GM19452 (cell line): Measurements from ENCODE around the gene TMPRSS3.

Source experiments
- ATAC-seq: cut with Tn5 transposase; IDR thresholded peaks from one replicate; pipeline ENCODE4 v1.9.1; 2021; ENCODE audit not compliant: unreplicated experiment

Gene TMPRSS3

GRCh38 chr21:42429021-42429420, 33.2 kb upstream of the TMPRSS3 start:
- no peak for ATAC-seq

DNA sequence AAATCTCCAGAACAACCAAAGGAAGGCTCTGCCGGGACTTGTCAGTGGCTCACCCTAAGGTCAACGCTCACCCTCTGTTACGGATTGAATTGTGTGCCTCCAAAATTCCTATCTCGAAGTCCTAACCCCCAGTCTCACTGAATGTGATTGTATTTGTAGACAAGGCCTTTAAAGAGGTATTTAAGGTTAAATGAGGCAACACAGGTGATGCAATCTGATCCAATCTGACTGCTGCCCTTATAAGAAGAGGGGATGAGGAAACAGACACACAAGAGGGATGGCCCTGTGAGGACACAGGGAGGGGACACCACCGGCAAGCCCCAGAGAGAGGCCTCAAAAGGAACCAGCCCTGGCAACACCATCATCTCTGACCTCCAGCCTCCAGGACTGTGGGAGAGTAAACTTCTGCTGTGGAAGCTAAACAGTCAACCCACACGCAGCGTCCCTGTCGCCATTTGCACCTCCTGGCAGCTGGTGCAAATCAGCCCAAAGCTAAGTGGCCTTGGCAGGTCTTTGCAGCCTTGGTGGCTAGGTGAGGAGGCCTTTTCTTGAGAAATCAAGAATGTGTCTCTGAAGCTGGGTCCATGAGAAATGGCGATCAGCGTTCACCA, 32.1 kb upstream of the TMPRSS3 start:
- ATAC-seq = no peak

DNA sequence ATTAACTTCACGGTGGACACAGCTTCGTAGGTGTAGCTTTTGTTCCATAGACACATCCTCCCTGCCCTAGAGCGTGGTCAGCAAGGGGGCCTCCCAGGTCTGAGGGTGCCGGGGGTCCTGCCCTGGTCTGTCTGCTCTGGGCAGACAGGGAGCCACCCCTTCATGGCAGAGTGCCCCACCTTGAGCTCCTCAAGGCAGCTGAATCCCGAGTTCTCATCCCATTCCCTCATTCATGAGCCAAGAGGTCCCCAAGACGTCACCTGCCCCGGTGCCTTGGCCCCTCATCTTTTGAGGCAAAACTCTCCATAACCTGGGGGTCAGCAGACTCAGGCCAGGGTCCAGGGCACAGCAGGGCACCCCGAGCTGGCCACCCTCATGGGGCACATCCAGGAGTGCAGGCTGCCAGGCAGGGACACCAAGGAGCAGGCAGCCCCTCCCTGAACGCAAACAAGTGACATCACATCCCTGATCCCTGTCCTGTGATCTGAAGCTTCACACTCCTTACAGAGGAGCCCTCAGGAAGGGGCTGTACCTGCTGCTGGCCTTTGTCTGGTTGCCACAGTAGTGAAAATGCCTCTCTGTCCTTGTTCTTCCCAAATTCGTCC, 31.1 kb upstream of the TMPRSS3 start:
- no peak for ATAC-seq

DNA sequence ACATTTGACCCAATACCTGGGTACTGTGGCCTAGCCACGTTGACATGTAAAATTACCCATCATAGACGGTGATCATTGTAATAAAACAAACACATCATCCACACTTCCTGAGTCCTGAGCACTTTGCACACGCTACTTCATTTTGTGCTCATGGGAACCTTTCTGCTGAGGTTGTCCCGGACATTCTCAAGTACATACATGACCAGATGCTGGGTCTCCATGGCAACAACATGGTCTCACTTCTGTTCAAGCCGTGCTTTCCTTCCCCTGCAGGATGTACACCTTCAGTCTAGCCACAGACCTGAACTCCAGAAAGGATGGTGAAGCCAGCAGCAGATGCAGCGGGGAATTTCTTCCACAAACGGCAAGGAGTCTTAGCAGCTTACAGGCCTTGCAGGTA, 30.6 kb upstream of the TMPRSS3 start:
- no peak for ATAC-seq

DNA sequence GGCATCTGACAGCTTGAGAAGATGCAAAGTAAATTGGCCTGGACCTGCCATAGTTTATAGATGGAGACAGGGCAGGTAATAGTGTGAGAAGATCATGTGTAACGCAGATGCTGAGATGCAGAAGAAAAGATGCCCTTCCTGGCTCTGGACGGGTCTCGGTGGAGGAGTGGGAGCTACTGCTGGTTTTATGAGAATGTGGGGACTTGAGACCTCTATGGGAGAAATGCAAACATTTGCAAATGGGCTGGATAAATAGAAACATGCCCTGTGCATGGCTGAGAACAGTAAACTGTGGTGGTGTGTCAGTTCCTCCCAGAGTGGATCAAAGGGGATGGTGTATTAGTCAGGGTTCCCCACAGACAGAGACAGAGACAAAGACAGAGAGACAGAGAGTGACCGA, 29.7 kb upstream of the TMPRSS3 start:
- ATAC-seq = no peak

- no peak for ATAC-seq
Measured at GRCh38 chr21:42424914-42425541, 29.2 kb upstream of the TMPRSS3 start.

- no peak for ATAC-seq
Measured at GRCh38 chr21:42423685-42424084, 27.8 kb upstream of the TMPRSS3 start.

- ATAC-seq = no peak
Measured at GRCh38 chr21:42423197-42423675, 27.4 kb upstream of the TMPRSS3 start.

- ATAC-seq = no peak
Measured at GRCh38 chr21:42421018-42421793, 25.4 kb upstream of the TMPRSS3 start.

- ATAC-seq = no peak
Measured at GRCh38 chr21:42419845-42420244, 24.0 kb upstream of the TMPRSS3 start.

DNA sequence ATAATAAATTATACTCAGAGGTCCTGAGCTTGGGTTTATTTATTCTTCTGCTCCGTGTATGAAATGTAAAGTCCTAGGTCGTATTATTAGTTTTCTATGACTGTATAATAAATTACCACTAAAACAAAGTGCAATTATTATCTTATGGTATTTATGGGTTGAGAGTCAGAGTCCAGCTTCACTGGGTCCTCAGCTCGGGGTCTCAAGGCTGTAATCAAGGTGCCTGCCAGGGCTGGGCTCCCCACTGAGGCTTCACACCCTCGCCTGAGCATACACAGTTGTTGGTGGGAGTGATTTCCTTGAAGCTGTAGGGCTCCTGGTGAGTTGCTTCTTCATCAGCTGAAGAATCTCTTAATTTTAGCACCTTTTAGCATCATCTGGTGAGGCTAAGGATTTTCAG, 23.0 kb upstream of the TMPRSS3 start:
- no peak for ATAC-seq

DNA sequence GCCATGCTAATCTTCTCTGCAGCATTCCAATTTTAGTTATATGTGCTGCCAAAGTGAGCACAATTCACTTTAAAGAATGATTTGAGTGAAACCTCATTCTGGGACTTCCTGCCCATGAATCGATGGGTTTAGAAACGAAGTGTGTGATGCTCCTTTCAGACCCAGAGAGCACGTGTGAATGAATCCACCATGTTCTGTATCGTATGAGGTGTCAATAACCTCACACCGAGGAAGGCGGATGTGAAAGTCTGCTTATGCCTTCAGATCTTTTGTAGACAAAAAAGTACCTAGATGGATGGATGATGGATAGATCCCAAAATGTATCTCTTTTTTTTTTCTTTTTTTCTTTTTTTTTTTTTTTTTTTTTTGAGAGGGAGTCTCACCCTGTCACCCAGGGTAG, 21.7 kb upstream of the TMPRSS3 start:
- ATAC-seq = no peak

- peak; percentile 65 for ATAC-seq
Measured at GRCh38 chr21:42414928-42415769, 19.3 kb upstream of the TMPRSS3 start.

DNA sequence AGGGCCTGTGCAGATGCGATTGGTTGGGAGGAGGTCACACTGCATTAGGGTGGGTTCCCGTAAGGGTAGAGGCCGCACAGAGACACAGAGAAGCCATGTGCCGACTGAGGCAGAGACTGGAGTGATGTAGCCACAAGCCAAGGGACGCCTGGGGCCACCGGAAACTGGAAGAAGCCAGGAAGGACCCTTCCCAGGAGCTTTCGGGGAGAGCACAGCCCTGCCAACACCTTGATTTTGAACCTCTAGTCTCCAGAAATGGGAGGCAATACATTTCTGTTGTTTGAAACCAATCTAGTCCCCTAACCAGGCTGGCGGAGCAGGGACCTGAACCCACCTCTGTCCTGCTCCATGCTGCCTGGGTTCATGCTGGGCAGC, 18.7 kb upstream of the TMPRSS3 start:
- no peak for ATAC-seq

DNA sequence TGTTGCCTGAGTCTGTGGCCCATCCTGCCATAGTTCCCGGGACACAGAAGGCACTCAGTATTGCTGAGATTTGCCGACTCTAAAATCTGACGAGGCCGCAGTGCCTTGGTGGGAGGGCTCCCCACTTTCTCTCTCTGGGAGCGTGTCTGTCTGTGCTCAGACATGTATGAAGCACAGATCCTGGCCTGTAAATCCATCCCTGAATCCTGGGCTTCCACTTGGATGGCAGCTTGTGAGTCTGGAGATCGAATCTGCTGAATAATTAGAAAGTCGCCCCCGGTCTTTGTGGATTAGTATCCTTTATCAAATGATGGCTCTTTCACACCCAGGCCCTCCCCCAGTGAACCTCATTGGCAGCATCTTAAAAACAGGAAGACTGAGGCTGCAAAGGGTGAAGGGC, 18.2 kb upstream of the TMPRSS3 start:
- no peak for ATAC-seq

DNA sequence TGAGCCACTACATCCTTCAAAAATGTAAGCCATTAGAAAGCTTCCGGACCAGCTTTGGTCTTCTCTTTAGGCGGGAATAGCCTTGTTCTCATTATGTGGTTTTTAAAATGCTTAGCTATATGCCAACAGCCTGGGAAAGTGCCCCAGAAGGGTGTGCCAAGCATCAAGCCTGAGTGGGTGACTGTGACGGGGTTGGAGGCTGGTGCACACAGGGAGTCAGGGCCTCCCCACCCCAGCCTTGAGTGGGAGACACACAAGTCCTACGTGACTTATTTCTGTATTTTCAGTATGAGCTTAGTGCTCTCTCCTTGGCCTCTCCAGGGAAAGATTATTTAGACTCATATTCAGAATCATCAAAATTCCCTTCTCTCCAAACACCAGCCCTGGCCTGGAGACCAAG, 17.6 kb upstream of the TMPRSS3 start:
- ATAC-seq = no peak

DNA sequence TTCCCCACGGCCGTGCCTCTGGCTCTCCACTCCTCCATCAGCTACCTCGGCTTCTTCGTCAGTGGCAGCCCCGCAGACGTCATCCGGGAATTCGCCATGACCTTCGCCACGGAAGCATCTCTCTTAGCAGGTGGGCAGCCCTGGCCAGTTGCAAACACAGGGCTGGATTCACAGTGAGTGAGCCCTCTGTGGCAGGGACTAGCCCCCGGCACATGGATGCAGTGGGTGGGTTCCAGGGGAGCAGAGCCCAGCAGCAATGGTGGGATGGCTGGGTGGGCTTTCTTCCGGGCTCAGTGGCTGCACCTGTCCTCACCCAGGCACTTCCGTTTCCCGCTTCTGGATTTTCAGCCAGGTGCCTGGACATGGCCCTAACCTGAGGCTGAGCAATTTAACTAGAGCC, 17.2 kb upstream of the TMPRSS3 start:
- ATAC-seq = no peak

GRCh38 chr21:42412636-42412933, 16.7 kb upstream of the TMPRSS3 start:
- ATAC-seq = no peak

DNA sequence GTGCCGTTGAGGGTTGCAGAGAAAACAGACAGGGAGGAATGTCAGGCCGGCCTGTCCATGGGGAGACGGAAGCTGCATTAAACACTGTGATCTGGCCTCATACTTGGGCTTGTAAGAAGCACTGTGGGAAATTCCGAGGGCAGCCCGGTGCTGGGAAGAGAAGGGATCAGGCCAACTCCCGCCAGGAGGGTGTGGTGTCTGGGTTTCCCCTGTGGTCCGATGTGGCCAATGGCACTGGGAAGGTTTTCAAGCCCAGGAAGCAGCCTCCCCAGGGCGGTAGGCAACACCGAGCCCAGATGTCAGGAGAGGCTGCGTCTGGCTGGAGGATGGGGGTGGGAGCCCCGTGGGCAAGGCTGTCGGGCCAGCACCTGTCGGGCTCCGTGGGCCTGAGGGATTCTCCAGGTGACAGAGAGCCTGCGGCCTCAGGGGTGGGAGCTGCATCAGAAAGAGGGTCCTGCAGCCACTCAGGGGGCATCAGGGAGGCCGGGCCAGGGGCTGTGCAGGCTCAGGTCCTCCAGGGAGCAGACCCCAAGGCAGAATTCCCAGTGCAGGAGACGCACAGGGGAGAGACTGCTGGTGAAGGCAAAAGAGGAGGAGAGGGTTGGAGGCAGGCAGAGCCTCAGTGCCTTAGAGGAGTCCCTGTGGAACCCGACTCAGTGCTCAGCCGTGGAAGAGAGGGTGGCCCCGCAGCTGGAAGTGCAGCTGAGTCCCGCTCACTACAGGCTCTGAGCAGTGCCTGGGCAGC, 16.2 kb upstream of the TMPRSS3 start:
- no peak for ATAC-seq

GRCh38 chr21:42411197-42411869, 15.5 kb upstream of the TMPRSS3 start:
- no peak for ATAC-seq
